Kasumi-1 (cell line): ENCODE measurements around the gene ZNF619.

Source experiments
- DNase-seq, 2 experiments: peaks; one replicate each; lab custom pipeline; 2025; lab: John Stamatoyannopoulos, UW

Gene ZNF619

DNA sequence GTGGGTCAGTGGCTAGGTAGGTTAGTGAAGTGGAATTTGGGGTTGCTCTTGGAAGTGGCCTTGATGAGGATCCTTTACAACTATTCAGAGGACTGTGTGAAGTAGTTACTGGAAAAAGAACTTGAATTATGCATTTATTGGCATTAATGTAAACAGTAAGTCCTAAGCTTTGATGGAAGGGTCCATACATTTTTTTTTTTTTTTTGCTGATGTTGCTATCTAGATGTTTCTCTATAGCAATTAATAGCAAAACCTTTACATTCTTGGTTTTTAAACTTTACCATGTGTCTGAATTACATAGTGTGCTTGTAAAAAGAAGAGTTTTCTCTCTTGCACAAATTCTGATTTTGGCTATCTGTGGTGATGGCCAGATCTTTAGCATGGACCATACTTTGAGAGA is 57.4 kb downstream of the ZNF619 start:
- no peak for DNase-seq
